Endothelial cell of umbilical vein (primary cell): Measurements from ENCODE around the gene CLBA1. TPM values are rescaled to one million over a fixed set of nuclear protein-coding genes. Genes with fewer than 3 reads are reported as not detected.
"Not testable (repeated sequence)": the region's sequence is repeated elsewhere in the genome, so short reads cannot be mapped to it uniquely, and the experiment has no call there.

Experiments
- BruUV-seq: library from RNA; stranded (reverse); fragments of 400-500 nt; replicated peaks from 2 replicates; lab custom pipeline; 2021; lab: Mats Ljungman, UMichigan
- CTCF ChIA-PET: fragments of 300-600, 350-600 bp; sonication (Branson Sonifier 250); formaldehyde crosslinking; loops from one replicate; lab custom pipeline; 2021; ENCODE audit warnings: antibody characterized with exemption, inconsistent platforms; lab: Charles Lee
- POLR2A ChIA-PET: fragments of 300-600, 350-600 bp; sonication (Branson Sonifier 250); formaldehyde crosslinking; loops from one replicate; lab custom pipeline; 2021; ENCODE audit warnings: antibody characterized with exemption, inconsistent platforms; lab: Charles Lee
- DNase-seq: peaks from one replicate; pipeline ENCODE4 v3.0.0-alpha.2; 2011; ENCODE audit warnings: low read depth, low spot score
- FAIRE-seq: peaks from 2 replicates; lab custom pipeline; 2011; peaks lifted over from hg19 to GRCh38; lab: Jason Lieb, UNC
- H2AFZ ChIP-seq: 2 replicates; pipeline ENCODE4 v1.6.0; 2012; ENCODE audit warnings: low read depth, low read length, control low read depth, inconsistent platforms
- H3K27ac ChIP-seq: 2 replicates; pipeline ENCODE4 v1.5.1; 2011; ENCODE audit warnings: low read depth, mild to moderate bottlenecking, control low read depth, low read length, moderate library complexity; ENCODE audit not compliant: insufficient read depth
- H3K27me3 ChIP-seq, 2 experiments: 2 replicates each; pipeline versions ENCODE4 v1.6.0 to v1.6.1; 2011; ENCODE audit warnings: low read length in 2 of 2, mixed read lengths in 1 of 2; ENCODE audit not compliant: control insufficient read depth in 2 of 2, insufficient read depth in 2 of 2
- H3K36me3 ChIP-seq, 2 experiments: 2 replicates in 1 of 2; 3 replicates in 1 of 2; pipeline ENCODE4 v1.5.1; 2011; ENCODE audit warnings: low read length in 2 of 2, mild to moderate bottlenecking in 1 of 2, moderate library complexity in 1 of 2; ENCODE audit not compliant: control insufficient read depth in 2 of 2, insufficient read depth in 2 of 2; ENCODE audit errors: extremely low read depth in 1 of 2
- H3K4me1 ChIP-seq: 3 replicates; pipeline ENCODE4 v1.5.1; 2011; ENCODE audit warnings: mild to moderate bottlenecking, low read length; ENCODE audit not compliant: control insufficient read depth, insufficient read depth; ENCODE audit errors: extremely low read depth
- H3K4me2 ChIP-seq: 2 replicates; pipeline ENCODE4 v1.6.1; 2011; ENCODE audit warnings: low read length, control low read depth, mixed read lengths; ENCODE audit not compliant: insufficient read depth
- H3K4me3 ChIP-seq, 3 experiments: fragments of 200-600 bp in 1 of 3; sonication (generic), shearing (Covaris generic) in 1 of 3; replicated peaks in 1 of 3; 2 replicates each; pipeline ENCODE4 v1.5.1; 2011 to 2016; ENCODE audit warnings: control low read depth in 3 of 3, low read length in 3 of 3, mild to moderate bottlenecking in 2 of 3, inconsistent platforms in 1 of 3, low read depth in 1 of 3, moderate library complexity in 1 of 3; ENCODE audit not compliant: insufficient read depth in 1 of 3
- H3K79me2 ChIP-seq: 2 replicates; pipeline ENCODE4 v1.6.0; 2012; ENCODE audit warnings: low read length, inconsistent platforms; ENCODE audit not compliant: control insufficient read depth, insufficient read depth
- H3K9ac ChIP-seq: replicated peaks from 2 replicates; pipeline ENCODE3; 2011; ENCODE audit warnings: low read length, control low read depth; ENCODE audit not compliant: insufficient read depth; ENCODE audit errors: extremely low read depth
- H3K9me1 ChIP-seq: replicated peaks from 3 replicates; pipeline ENCODE4 v1.6.0; 2011; ENCODE audit warnings: mild to moderate bottlenecking, low read length; ENCODE audit not compliant: control insufficient read depth, insufficient read depth; ENCODE audit errors: extremely low read depth
- H3K9me3 ChIP-seq: replicated peaks from 2 replicates; pipeline ENCODE4 v1.5.1; 2012; ENCODE audit warnings: low read length, inconsistent platforms; ENCODE audit not compliant: control insufficient read depth, insufficient read depth
- H4K20me1 ChIP-seq: replicated peaks from 2 replicates; pipeline ENCODE3; 2011; ENCODE audit warnings: mild to moderate bottlenecking, low read length; ENCODE audit not compliant: control insufficient read depth, insufficient read depth; ENCODE audit errors: extremely low read depth
- dilution Hi-C: fragments of 300-500 bp; cut with MboI; formaldehyde crosslinking; loops from one replicate; pipeline ENCODE4 v1.15.0; 2019; ENCODE audit warnings: low sequenced_read_pairs; ENCODE audit not compliant: extremely low pct_ligation_motif_present
- intact Hi-C: fragments of 100-400 bp; cut with micrococcal nuclease; formaldehyde crosslinking; loops from one replicate; pipeline ENCODE4 v1.10.0; 2022
- polyA plus RNA-seq, 4 experiments: library from polyadenylated mRNA; depleted of rRNA in 3 of 4; stranded (reverse) in 3 of 4; unstranded in 1 of 4; fragments of >200 nt; gene quantifications; 2 replicates each; pipeline versions ENCODE4 v1.2.1 to v1.2.3, GENCODE V29; 2011 to 2012; ENCODE audit warnings: missing spikeins in 1 of 4
- total RNA-seq: library from RNA; stranded (reverse); gene quantifications from 2 replicates; pipeline ENCODE4 v1.2.3, GENCODE V29; 2021

Gene CLBA1
- total and polyA plus RNA-seq, 2 donors (not counting 3 experiments of a cell fraction or from before 2014, with no cell fraction given): 5.2 to 5.3 TPM

GRCh38 chr14:104944436-104945205, 41.0 kb upstream of the CLBA1 start:
- POLR2A ChIA-PET: not testable (repeated sequence)

GRCh38 chr14:104945266-104945665, 40.3 kb upstream of the CLBA1 start:
- H3K79me2 ChIP-seq, H3K9ac ChIP-seq, POLR2A ChIA-PET, DNase-seq, BruUV-seq, intact Hi-C loops, H3K9me1 ChIP-seq, H3K27ac ChIP-seq, H3K4me1 ChIP-seq, dilution Hi-C loops, H2AFZ ChIP-seq, H3K36me3 ChIP-seq, H3K9me3 ChIP-seq, FAIRE-seq, H3K4me2 ChIP-seq, H4K20me1 ChIP-seq, H3K27me3 ChIP-seq, H3K4me3 ChIP-seq: not testable (repeated sequence)
- CTCF ChIA-PET: interaction anchor here (0.9 to 1.4 kb wide), 2 partner anchors 12 to 101 kb away, joined by 3 to 4 read pairs; no protein-coding TSS in a partner anchor

More at GRCh38 chr14:104944436-104945205, 41.0 kb upstream of the CLBA1 start:
- H3K27ac ChIP-seq, H2AFZ ChIP-seq, H3K4me2 ChIP-seq, H3K9ac ChIP-seq, H3K27me3 ChIP-seq, H4K20me1 ChIP-seq, H3K9me3 ChIP-seq, H3K9me1 ChIP-seq, DNase-seq, H3K36me3 ChIP-seq, H3K79me2 ChIP-seq, H3K4me3 ChIP-seq, intact Hi-C loops, dilution Hi-C loops, FAIRE-seq, H3K4me1 ChIP-seq, BruUV-seq: not testable (repeated sequence)
- CTCF ChIA-PET: interaction anchor here (0.9 to 1.4 kb wide), 2 partner anchors 11 to 101 kb away, joined by 3 to 4 read pairs; no protein-coding TSS in a partner anchor

DNA sequence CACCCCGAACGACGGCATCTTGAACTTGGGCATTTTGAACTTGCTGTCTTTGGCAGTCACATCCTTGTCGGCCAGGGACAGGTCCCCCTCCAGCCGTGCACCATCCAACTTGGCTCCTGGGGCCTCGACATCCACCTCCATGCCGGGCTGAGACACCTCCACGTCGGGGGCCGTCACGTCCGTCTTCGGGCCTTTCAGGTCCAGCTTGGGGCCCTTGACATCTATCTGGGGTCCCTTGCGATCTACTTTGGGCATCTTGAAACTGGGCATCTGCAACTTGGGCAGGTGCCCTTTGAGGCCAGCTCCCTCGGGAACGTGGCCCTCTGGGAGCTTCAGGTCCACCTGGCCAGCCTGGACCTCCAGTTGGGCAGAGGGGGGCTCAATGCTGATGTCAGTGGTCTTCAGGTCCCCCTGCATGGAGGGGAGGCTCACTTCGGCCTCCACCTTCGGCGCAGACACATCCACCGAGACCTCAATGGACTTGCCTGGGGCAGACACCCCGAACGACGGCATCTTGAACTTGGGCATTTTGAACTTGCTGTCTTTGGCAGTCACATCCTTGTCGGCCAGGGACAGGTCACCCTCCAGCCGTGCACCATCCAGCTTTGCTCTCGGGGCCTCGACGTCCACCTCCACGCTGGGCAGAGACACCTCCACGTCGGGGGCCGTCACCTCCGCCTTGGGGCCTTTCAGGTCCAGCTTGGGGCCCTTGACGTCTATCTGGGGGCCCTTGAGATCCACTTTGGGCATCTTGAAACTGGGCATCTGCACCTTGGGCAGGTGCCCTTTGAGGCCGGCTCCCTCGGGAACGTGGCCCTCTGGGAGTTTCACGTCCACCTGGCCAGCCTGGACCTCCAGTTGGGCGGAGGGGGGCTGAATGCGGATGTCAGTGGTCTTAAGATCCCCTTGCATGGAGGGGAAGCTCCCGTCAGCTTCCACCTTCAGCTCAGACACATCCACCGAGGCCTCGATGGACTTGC, 39.3 kb upstream of the CLBA1 start:
- H3K4me3 ChIP-seq, intact Hi-C loops, H3K9ac ChIP-seq, H3K9me3 ChIP-seq, H3K27me3 ChIP-seq, H3K36me3 ChIP-seq, DNase-seq, H3K9me1 ChIP-seq, CTCF ChIA-PET, dilution Hi-C loops, H3K4me2 ChIP-seq, FAIRE-seq, H3K4me1 ChIP-seq, H4K20me1 ChIP-seq, H2AFZ ChIP-seq, H3K27ac ChIP-seq, POLR2A ChIA-PET, H3K79me2 ChIP-seq, BruUV-seq: not testable (repeated sequence)
